Caco-2 (cell line): ENCODE results near the gene MEGF6. TPM values are rescaled to one million over a fixed set of nuclear protein-coding genes. Genes with fewer than 3 reads are reported as not detected.

ENCODE experiments used
- BruUV-seq: library from RNA; stranded (reverse); fragments of 400-500 nt; replicated peaks from 2 replicates; lab custom pipeline; 2021; lab: Mats Ljungman, UMichigan
- CTCF ChIA-PET: fragments of 300-600 bp; sonication (Branson Sonifier 250); formaldehyde crosslinking; loops from one replicate; lab custom pipeline; 2022; ENCODE audit warnings: antibody characterized with exemption; lab: Charles Lee
- POLR2A ChIA-PET: fragments of 300-600 bp; sonication (Branson Sonifier 250); formaldehyde crosslinking; loops from one replicate; lab custom pipeline; 2022; ENCODE audit warnings: antibody characterized with exemption; lab: Charles Lee
- DNase-seq, 2 experiments: peaks; one replicate each; pipeline versions ENCODE4 v3.0.0 to v3.0.0-alpha.2; 2020 to 2022
- H3K27me3 ChIP-seq: replicated peaks from 2 replicates; pipeline ENCODE4 v1.6.0; 2011; ENCODE audit warnings: low read length; ENCODE audit not compliant: control insufficient read depth, insufficient read depth
- H3K36me3 ChIP-seq: 2 replicates; pipeline ENCODE4 v1.5.1; 2011; ENCODE audit warnings: low read length; ENCODE audit not compliant: control insufficient read depth, insufficient read depth
- H3K4me1 ChIP-seq: fragments of 250-450 bp; sonication (Bioruptor Pico); 2 replicates; pipeline ENCODE4 v1.5.1; 2020; ENCODE audit warnings: mild to moderate bottlenecking
- H3K4me3 ChIP-seq: 2 replicates; pipeline ENCODE4 v1.5.1; 2011; ENCODE audit warnings: low read depth, mild to moderate bottlenecking, control low read depth, low read length
- H3K9me3 ChIP-seq: fragments of 250-450 bp; sonication (Bioruptor Pico); 2 replicates; pipeline ENCODE4 v1.5.1; 2020; ENCODE audit warnings: mild to moderate bottlenecking, moderate library complexity
- H3K27ac Mint-ChIP-seq: one replicate; pipeline ENCODE4 v1.8.0; 2022; ENCODE audit warnings: mixed read lengths; ENCODE audit not compliant: unreplicated experiment
- H3K27me3 Mint-ChIP-seq: one replicate; pipeline ENCODE4 v1.8.0; 2022; ENCODE audit warnings: mixed read lengths; ENCODE audit not compliant: insufficient read depth, unreplicated experiment
- H3K36me3 Mint-ChIP-seq: one replicate; pipeline ENCODE4 v1.8.0; 2022; ENCODE audit warnings: mild to moderate bottlenecking, mixed read lengths; ENCODE audit not compliant: insufficient read depth, unreplicated experiment
- H3K4me1 Mint-ChIP-seq: one replicate; pipeline ENCODE4 v1.8.0; 2022; ENCODE audit warnings: low read depth, mixed read lengths; ENCODE audit not compliant: unreplicated experiment
- H3K4me3 Mint-ChIP-seq: one replicate; pipeline ENCODE4 v1.8.0; 2022; ENCODE audit warnings: mild to moderate bottlenecking, moderate library complexity, mixed read lengths; ENCODE audit not compliant: unreplicated experiment
- H3K9me3 Mint-ChIP-seq: one replicate; pipeline ENCODE4 v1.8.0; 2022; ENCODE audit warnings: mixed read lengths; ENCODE audit not compliant: unreplicated experiment
- CTCF ChIP-seq, 2 experiments: fragments of 200-600 bp in 1 of 2; IDR thresholded peaks; 1 replicate in 1 of 2; 2 replicates in 1 of 2; pipeline versions ENCODE4 v1.5.1 to v1.8.0; 2011 to 2022; ENCODE audit warnings: antibody characterized with exemption in 1 of 2, control low read depth in 1 of 2, inconsistent platforms in 1 of 2, low read depth in 1 of 2, low read length in 1 of 2, mild to moderate bottlenecking in 1 of 2, moderate library complexity in 1 of 2; ENCODE audit not compliant: insufficient read depth in 1 of 2, severe bottlenecking in 1 of 2, unreplicated experiment in 1 of 2
- intact Hi-C: fragments of 100-400 bp; cut with micrococcal nuclease; formaldehyde crosslinking; loops from one replicate; pipeline ENCODE4 v1.10.0; 2022; ENCODE audit not compliant: unreplicated experiment
- total RNA-seq: library from RNA; stranded (reverse); gene quantifications from 2 replicates; pipeline ENCODE4 v1.2.3, GENCODE V29; 2022

Gene MEGF6
- total RNA-seq, 1 experiment from 2014 or later = 13.3 TPM

DNA sequence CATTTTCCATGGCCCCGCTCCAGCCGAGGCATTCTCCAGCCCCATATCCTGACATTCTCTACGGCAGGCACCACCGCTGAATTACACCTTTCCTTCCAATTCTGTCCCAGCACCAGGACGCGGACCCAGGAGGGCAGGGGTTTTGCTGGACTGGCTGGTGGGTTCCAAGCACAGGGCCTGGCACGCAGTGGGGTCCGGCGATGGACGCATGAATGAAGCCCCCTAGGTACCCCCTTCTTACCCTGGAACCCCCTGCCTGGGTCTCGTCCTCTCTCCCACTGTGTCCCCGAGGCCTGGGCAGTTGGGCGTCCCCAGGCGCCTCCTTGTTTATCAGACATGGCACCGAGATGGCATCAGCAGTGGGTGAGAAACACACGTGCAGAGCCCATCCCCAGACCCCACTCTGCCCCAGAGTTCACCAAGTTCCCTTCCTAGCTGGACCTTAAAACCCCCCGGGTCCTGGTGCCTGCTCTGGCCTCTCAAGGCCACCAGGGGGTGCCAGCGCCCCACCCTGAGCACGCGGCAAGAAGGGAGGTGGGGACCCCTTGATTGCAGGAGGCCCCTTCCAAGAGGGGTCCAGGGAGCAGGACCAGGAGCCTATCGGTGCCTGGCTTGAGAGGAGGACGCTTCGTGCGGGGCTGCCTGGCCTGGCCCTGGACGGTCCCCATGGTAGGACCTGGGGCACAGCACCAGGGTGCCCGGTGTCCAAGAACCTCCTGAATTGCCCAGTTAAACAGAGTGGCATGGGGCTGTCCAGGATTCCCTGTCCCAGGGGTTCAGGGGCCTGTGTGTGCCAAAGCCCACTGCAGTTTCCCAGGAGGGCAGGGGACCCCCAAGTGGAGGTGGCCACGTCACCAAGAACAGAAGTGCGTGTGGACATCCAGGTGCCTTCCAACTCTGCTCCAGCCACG lies 46.1 kb downstream of the MEGF6 start:
- Histone ChIP-seq H3K27me3 (no peaks in the 10 kb centered on the region), H3K9me3 (no peaks in the 10 kb centered on the region), H3K4me3 (no peak overlapping the region), H3K36me3 (no peaks in the 10 kb centered on the region), H3K4me1 (no peaks in the 10 kb centered on the region)
- Mint-ChIP-seq H3K36me3 (no peaks in the 10 kb centered on the region), H3K4me1 (no peaks in the 10 kb centered on the region), H3K4me3 (no peak overlapping the region), H3K9me3 (no peaks in the 10 kb centered on the region), H3K27ac (no peak overlapping the region), H3K27me3 (no peaks in the 10 kb centered on the region)
- CTCF ChIA-PET = interaction anchor here (0.6 to 1.2 kb wide), 4 partner anchors 23 to 112 kb away, joined by 3 to 9 read pairs (median 6); no protein-coding TSS in a partner anchor
- no TSS peak for BruUV-seq
- TF ChIP-seq CTCF (IDR thresholded peaks at IDR 0.05; ENCODE audit: insufficient read depth in 1 of 2, low read depth in 1 of 2, low read length in 1 of 2, severe bottlenecking in 1 of 2, unreplicated experiment in 1 of 2) = peak; percentile 75 to 78
- POLR2A ChIA-PET = no interaction called here
- intact Hi-C loops = loop anchor here (1.0 kb wide), 1 partner anchor 50 kb away; no protein-coding TSS in a partner anchor
- peak in 1 of 2 experiments; percentile 50 for DNase-seq

DNA sequence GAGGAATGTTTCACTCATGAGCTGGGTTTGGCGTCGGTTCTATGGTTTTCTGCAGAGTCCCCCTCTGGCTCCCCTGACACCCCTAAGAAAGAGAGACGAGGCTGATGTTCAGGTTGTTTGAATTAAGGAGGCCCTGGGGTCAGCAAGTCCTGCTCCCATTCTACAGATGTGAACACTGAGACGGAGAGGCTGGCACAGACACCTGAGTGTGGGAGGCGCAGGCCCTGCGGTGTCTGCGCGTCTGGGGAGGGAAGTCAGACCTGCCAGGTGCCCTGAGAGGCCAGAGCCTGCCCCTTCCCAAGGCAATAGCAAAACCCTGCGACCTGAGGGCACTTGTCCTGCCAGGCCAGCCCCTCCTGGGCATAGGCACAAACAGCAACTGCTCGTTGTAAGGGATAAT lies 47.7 kb downstream of the MEGF6 start:
- intact Hi-C loops = no loop called here
- Mint-ChIP-seq H3K9me3 (no peaks in the 10 kb centered on the region), H3K27me3 (no peaks in the 10 kb centered on the region), H3K4me1 (no peaks in the 10 kb centered on the region), H3K27ac (no peak overlapping the region), H3K4me3 (no peak overlapping the region), H3K36me3 (no peaks in the 10 kb centered on the region)
- no peak for TF ChIP-seq CTCF (IDR thresholded peaks at IDR 0.05; ENCODE audit: insufficient read depth in 1 of 2, low read depth in 1 of 2, low read length in 1 of 2, severe bottlenecking in 1 of 2, unreplicated experiment in 1 of 2)
- Histone ChIP-seq H3K9me3 (no peaks in the 10 kb centered on the region), H3K36me3 (no peaks in the 10 kb centered on the region), H3K4me3 (no peak overlapping the region), H3K4me1 (no peaks in the 10 kb centered on the region), H3K27me3 (no peaks in the 10 kb centered on the region)
- no peak for DNase-seq
- CTCF ChIA-PET = interaction anchor here (1.6 kb wide), 1 partner anchor 56 kb away, joined by 8 read pairs; no protein-coding TSS in a partner anchor
- POLR2A ChIA-PET = no interaction called here
- no TSS peak for BruUV-seq

- H3K27me3 ChIP-seq = no peaks in the 10 kb centered on the region
- no peak for DNase-seq
- no peaks in the 10 kb centered on the region for H3K27me3 Mint-ChIP-seq
- no TSS peak for BruUV-seq
- CTCF ChIA-PET = interaction anchor here (1.6 kb wide), 1 partner anchor 56 kb away, joined by 8 read pairs; no protein-coding TSS in a partner anchor
- no peaks in the 10 kb centered on the region for H3K9me3 ChIP-seq
- no peak overlapping the region for H3K27ac Mint-ChIP-seq
- H3K4me3 ChIP-seq = no peak overlapping the region
- intact Hi-C loops = no loop called here
- no peaks in the 10 kb centered on the region for H3K36me3 Mint-ChIP-seq
- H3K4me3 Mint-ChIP-seq = no peak overlapping the region
- no peaks in the 10 kb centered on the region for H3K36me3 ChIP-seq
- no peaks in the 10 kb centered on the region for H3K4me1 ChIP-seq
- POLR2A ChIA-PET = no interaction called here
- TF ChIP-seq CTCF (IDR thresholded peaks at IDR 0.05; ENCODE audit: insufficient read depth in 1 of 2, low read depth in 1 of 2, low read length in 1 of 2, severe bottlenecking in 1 of 2, unreplicated experiment in 1 of 2) = no peak
- no peaks in the 10 kb centered on the region for H3K4me1 Mint-ChIP-seq
- H3K9me3 Mint-ChIP-seq = no peaks in the 10 kb centered on the region
Observed at GRCh38 chr1:3563125-3563524, 48.2 kb downstream of the MEGF6 start.
